Thyroid gland (tissue), 4 donors: Measurements from ENCODE around the gene PMP22.
"Not testable (repeated sequence)": the region's sequence is repeated elsewhere in the genome, so short reads cannot be mapped to it uniquely, and the experiment has no call there.

Experiments used
- POLR2A ChIP-seq, 2 donors: fragments of 450-650 bp; IDR thresholded peaks; one replicate each; pipeline ENCODE4 v1.6.1; 2017; ENCODE audit warnings: antibody characterized with exemption in 2 of 2, mild to moderate bottlenecking in 2 of 2, moderate library complexity in 1 of 2
- TF ChIP-seq, protein P1 (sequence below), 6 experiments: fragments of 200-600 bp in 3 of 6; fragments of 450-650 bp in 3 of 6; sonication (generic) in 3 of 6; IDR thresholded peaks; one replicate each; pipeline ENCODE4 v1.5.1; 2016 to 2019; ENCODE audit warnings: antibody characterized with exemption in 6 of 6, mild to moderate bottlenecking in 2 of 6, inconsistent platforms in 1 of 6, moderate library complexity in 1 of 6

DNA sequence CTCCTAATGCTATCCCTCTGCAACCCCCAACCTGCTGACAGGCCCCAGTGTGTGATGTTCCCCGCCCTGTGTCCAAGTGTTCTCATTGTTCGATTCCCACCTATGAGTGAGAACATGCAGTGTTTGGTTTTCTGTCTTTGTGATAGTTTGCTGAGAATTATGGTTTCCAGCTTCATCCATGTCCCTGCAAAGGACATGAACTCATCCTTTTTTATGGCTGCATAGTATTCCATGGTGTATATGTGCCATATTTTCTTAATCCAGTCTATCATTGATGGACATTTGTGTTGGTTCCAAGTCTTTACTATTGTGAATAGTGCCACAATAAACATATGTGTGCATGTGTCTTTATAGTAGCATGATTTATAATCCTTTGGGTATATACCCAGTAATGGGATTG, 62.1 kb downstream of the PMP22 start:
- TF ChIP-seq, protein P1, sequence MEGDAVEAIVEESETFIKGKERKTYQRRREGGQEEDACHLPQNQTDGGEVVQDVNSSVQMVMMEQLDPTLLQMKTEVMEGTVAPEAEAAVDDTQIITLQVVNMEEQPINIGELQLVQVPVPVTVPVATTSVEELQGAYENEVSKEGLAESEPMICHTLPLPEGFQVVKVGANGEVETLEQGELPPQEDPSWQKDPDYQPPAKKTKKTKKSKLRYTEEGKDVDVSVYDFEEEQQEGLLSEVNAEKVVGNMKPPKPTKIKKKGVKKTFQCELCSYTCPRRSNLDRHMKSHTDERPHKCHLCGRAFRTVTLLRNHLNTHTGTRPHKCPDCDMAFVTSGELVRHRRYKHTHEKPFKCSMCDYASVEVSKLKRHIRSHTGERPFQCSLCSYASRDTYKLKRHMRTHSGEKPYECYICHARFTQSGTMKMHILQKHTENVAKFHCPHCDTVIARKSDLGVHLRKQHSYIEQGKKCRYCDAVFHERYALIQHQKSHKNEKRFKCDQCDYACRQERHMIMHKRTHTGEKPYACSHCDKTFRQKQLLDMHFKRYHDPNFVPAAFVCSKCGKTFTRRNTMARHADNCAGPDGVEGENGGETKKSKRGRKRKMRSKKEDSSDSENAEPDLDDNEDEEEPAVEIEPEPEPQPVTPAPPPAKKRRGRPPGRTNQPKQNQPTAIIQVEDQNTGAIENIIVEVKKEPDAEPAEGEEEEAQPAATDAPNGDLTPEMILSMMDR (IDR thresholded peaks at IDR 0.05), result not testable (repeated sequence)
- not testable (repeated sequence) for TF ChIP-seq POLR2A (IDR thresholded peaks at IDR 0.05)
